ENCODE measurements around the gene SRD5A3. TPM values are rescaled to one million over a fixed set of nuclear protein-coding genes. Genes with fewer than 3 reads are reported as not detected.

SRD5A3 gene
- total and polyA plus RNA-seq, 9 of the 15 experiments (the other 6 are each of a cell fraction or from before 2014, with no cell fraction given), result 2.5 to 37.0 (median 13.3) TPM

DNA sequence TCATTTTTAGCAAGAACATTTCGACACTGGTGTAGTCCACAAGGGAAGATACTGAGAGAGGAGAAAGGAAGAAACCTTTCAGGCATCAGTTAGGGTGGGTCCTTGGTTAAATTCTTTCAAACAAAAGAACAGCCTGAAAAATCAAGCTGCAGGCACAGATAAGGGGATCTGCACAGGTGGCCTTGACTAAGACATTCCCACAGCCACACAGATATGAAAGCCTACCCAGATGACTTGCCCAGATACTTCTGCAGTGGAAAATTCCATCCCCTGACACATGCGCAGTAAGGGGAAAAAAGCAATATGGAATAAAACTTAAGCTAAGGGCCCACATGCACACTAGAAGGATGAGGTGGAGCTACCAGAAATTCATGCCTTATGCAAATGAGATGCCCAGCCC, 40.8 kb downstream of the SRD5A3 start (continued):
- TF ChIP-seq UBTF (IDR thresholded peaks at IDR 0.05; ENCODE audit: borderline replicate concordance in 1 of 2, low read depth in 2 of 2, low read length in 2 of 2), result no peak
- TF ChIP-seq, protein P1, sequence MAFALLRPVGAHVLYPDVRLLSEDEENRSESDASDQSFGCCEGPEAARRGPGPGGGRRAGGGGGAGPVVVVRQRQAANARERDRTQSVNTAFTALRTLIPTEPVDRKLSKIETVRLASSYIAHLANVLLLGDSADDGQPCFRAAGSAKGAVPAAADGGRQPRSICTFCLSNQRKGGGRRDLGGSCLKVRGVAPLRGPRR (CRISPR knock-in tag; IDR thresholded peaks at IDR 0.05), result no peak
- TF ChIP-seq ZBTB11 (CRISPR knock-in tag; IDR thresholded peaks at IDR 0.05), result peak in 1 of 3 experiments; percentile 74; a peak in 2 of 6 replicates
- TF ChIP-seq ZNF217 (CRISPR knock-in tag; IDR thresholded peaks at IDR 0.05), result no peak
- TF ChIP-seq ZNF398 (CRISPR knock-in tag; IDR thresholded peaks at IDR 0.05), result no peak
- peak; percentile 92 for TF ChIP-seq ZNF175 (CRISPR knock-in tag; IDR thresholded peaks at IDR 0.05; ENCODE audit: low read depth)
- no peak for TF ChIP-seq IRF2 (CRISPR knock-in tag; IDR thresholded peaks at IDR 0.05)
- no peak for TF ChIP-seq RBM25 (IDR thresholded peaks at IDR 0.05; ENCODE audit: low read depth, low read length, severe bottlenecking)
- peak; percentile 67; the same call in 1 of the 2 replicates for TF ChIP-seq KLF6 (CRISPR knock-in tag; IDR thresholded peaks at IDR 0.05; ENCODE audit: borderline replicate concordance)
- TF ChIP-seq SMARCC2 (IDR thresholded peaks at IDR 0.05; ENCODE audit: low read depth), result peak; percentile 89
- no peak for TF ChIP-seq ZNF347 (CRISPR knock-in tag; IDR thresholded peaks at IDR 0.05; ENCODE audit: low read depth)
- TF ChIP-seq, protein P2, sequence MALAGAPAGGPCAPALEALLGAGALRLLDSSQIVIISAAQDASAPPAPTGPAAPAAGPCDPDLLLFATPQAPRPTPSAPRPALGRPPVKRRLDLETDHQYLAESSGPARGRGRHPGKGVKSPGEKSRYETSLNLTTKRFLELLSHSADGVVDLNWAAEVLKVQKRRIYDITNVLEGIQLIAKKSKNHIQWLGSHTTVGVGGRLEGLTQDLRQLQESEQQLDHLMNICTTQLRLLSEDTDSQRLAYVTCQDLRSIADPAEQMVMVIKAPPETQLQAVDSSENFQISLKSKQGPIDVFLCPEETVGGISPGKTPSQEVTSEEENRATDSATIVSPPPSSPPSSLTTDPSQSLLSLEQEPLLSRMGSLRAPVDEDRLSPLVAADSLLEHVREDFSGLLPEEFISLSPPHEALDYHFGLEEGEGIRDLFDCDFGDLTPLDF (CRISPR knock-in tag; IDR thresholded peaks at IDR 0.05), result no peak
- TF ChIP-seq CCNT2 (IDR thresholded peaks at IDR 0.05; ENCODE audit: borderline replicate concordance, extremely low read depth, insufficient read length, low read depth, low read length), result peak; percentile 92
- peak; percentile 36 to 63; a peak in 2 of 4 replicates for TF ChIP-seq MAZ (CRISPR knock-in tag; conservative IDR thresholded peaks at IDR 0.05 in 1 of 2, IDR thresholded peaks at IDR 0.05 in 1 of 2)
- peak; percentile 93 for TF ChIP-seq FOSL1 (tag; conservative IDR thresholded peaks at IDR 0.05)
- peak; percentile 99 for TF ChIP-seq MTA2 (IDR thresholded peaks at IDR 0.05; ENCODE audit: low read depth)
- TF ChIP-seq CBFA2T2 (conservative IDR thresholded peaks at IDR 0.05), result peak; percentile 99
- peak; percentile 43; the same call in 1 of the 2 replicates for TF ChIP-seq SP1 (CRISPR knock-in tag; IDR thresholded peaks at IDR 0.05)
